ENCODE data around the gene TRMT11. TPM values are rescaled to one million over a fixed set of nuclear protein-coding genes. Genes with fewer than 3 reads are reported as not detected.

The TRMT11 gene
- 10 to 100 TPM; 21.5 to 69.2 (median 47.8) TPM for total RNA-seq

- peak within 1 kb of the TSS; percentile 62 to 69 for H3K4me3 ChIP-seq
- peak; percentile 77 to 78 for TF ChIP-seq POLR2A (IDR thresholded peaks at IDR 0.05)
- TF ChIP-seq CTCF (IDR thresholded peaks at IDR 0.05), result peak in 3 of 4 experiments; percentile 8 to 18 (median 11)
- intact Hi-C loops (cut with DNase I; ENCODE audit: low total_unique reads), result no loop called here
Measured at GRCh38 chr6:125986301-125987025, at the start of gene TRMT11. Gene TRMT11, plus strand, starts transcription at chr6:125986540. Its CDS starts 11 bp downstream, at chr6:125986551.

GRCh38 chr6:125939026-125939425, 47.3 kb upstream of the TRMT11 start:
- H3K4me1 ChIP-seq, result no peaks in the 10 kb centered on the region
- no peaks in the 10 kb centered on the region for H3K27me3 ChIP-seq
- no peak for DNase-seq
- H3K36me3 ChIP-seq, result no peaks in the 10 kb centered on the region
- no peaks in the 10 kb centered on the region for H3K9me3 ChIP-seq
- intact Hi-C loops (cut with DNase I; ENCODE audit: low total_unique reads), result no loop called here
- no peak overlapping the region for H3K27ac ChIP-seq
- no peak for TF ChIP-seq CTCF (IDR thresholded peaks at IDR 0.05)
- no peak for TF ChIP-seq POLR2A (IDR thresholded peaks at IDR 0.05)
- no peak overlapping the region for H3K4me3 ChIP-seq

More at GRCh38 chr6:125986301-125987025, at the start of gene TRMT11:
- DNase-seq, result peak; percentile 86 to 87
- Histone ChIP-seq H3K9me3 (no peaks in the 10 kb centered on the region), H3K27ac (peak within 1 kb of the TSS; percentile 80 to 82), H3K27me3 (no peaks in the 10 kb centered on the region), H3K4me1 (no peaks in the 10 kb centered on the region), H3K36me3 (no peaks in the 10 kb centered on the region)

GRCh38 chr6:125939791-125940190, 46.5 kb upstream of the TRMT11 start:
- TF ChIP-seq CTCF (IDR thresholded peaks at IDR 0.05), result no peak
- TF ChIP-seq POLR2A (IDR thresholded peaks at IDR 0.05), result no peak
- intact Hi-C loops (cut with DNase I; ENCODE audit: low total_unique reads), result no loop called here
- no peak for DNase-seq
- no peak overlapping the region for H3K27ac ChIP-seq
- no peak overlapping the region for H3K4me3 ChIP-seq
- H3K4me1 ChIP-seq, result no peaks in the 10 kb centered on the region
- H3K36me3 ChIP-seq, result no peaks in the 10 kb centered on the region
- no peaks in the 10 kb centered on the region for H3K9me3 ChIP-seq
- no peaks in the 10 kb centered on the region for H3K27me3 ChIP-seq

- H3K4me3 ChIP-seq, result no peak overlapping the region
- no peak for TF ChIP-seq POLR2A (IDR thresholded peaks at IDR 0.05)
- no peaks in the 10 kb centered on the region for H3K9me3 ChIP-seq
- intact Hi-C loops (cut with DNase I; ENCODE audit: low total_unique reads), result no loop called here
- no peaks in the 10 kb centered on the region for H3K4me1 ChIP-seq
- no peak overlapping the region for H3K27ac ChIP-seq
- H3K27me3 ChIP-seq, result no peaks in the 10 kb centered on the region
- DNase-seq, result no peak
- H3K36me3 ChIP-seq, result no peaks in the 10 kb centered on the region
Measured at GRCh38 chr6:125940247-125941041, 45.9 kb upstream of the TRMT11 start.

- intact Hi-C loops (cut with DNase I; ENCODE audit: low total_unique reads), result no loop called here
- H3K27ac ChIP-seq, result peak overlapping the region in 1 of 2 donors; percentile 78
- TF ChIP-seq POLR2A (IDR thresholded peaks at IDR 0.05) (no peak), CTCF (IDR thresholded peaks at IDR 0.05) (no peak)
Measured at GRCh38 chr6:125942672-125943527, 43.4 kb upstream of the TRMT11 start.

More at GRCh38 chr6:125942672-125943527, 43.4 kb upstream of the TRMT11 start:
- no peak overlapping the region for H3K4me3 ChIP-seq
- no peaks in the 10 kb centered on the region for H3K27me3 ChIP-seq
- DNase-seq, result no peak
- H3K4me1 ChIP-seq, result no peaks in the 10 kb centered on the region
- no peaks in the 10 kb centered on the region for H3K36me3 ChIP-seq
- no peaks in the 10 kb centered on the region for H3K9me3 ChIP-seq
